22Rv1 (cell line): ENCODE measurements around the gene ADCK1.

Experiments
- CTCF ChIP-seq: fragments of 450-650 bp; IDR thresholded peaks from 2 replicates; pipeline ENCODE4 v1.5.1; 2017; ENCODE audit warnings: mild to moderate bottlenecking
- ZFX ChIP-seq: fragments of 450-650 bp; IDR thresholded peaks from 2 replicates; pipeline ENCODE4 v1.6.1; 2017; ENCODE audit warnings: antibody characterized with exemption, borderline replicate concordance

GRCh38 chr14:77910506-77910905, 110.6 kb downstream of the ADCK1 start:
- no peak for TF ChIP-seq CTCF
- TF ChIP-seq ZFX = no peak
